Stomach smooth muscle (tissue), 2 donors: Measurements from ENCODE around the gene AKAP6.

Experiments
- H3K27ac ChIP-seq: one replicate; pipeline ENCODE4 v1.7.0; 2013; ENCODE audit warnings: mild to moderate bottlenecking, low read length, inconsistent platforms
- H3K27me3 ChIP-seq, 2 donors: one replicate each; pipeline ENCODE4 v1.7.0; 2013; ENCODE audit warnings: low read length in 2 of 2; ENCODE audit not compliant: insufficient read depth in 2 of 2, control insufficient read depth in 1 of 2
- H3K36me3 ChIP-seq, 2 donors: one replicate each; pipeline ENCODE4 v1.7.0; 2013; ENCODE audit warnings: low read length in 2 of 2; ENCODE audit not compliant: control insufficient read depth in 2 of 2, insufficient read depth in 2 of 2
- H3K4me1 ChIP-seq: one replicate; pipeline ENCODE4 v1.7.0; 2013; ENCODE audit warnings: low read length; ENCODE audit not compliant: control insufficient read depth, insufficient read depth
- H3K4me3 ChIP-seq, 2 donors: one replicate each; pipeline ENCODE4 v1.7.0; 2013; ENCODE audit warnings: low read length in 2 of 2
- H3K9ac ChIP-seq, 2 donors: one replicate each; pipeline ENCODE4 v1.7.0; 2013; ENCODE audit warnings: low read length in 2 of 2, mild to moderate bottlenecking in 1 of 2
- H3K9me3 ChIP-seq, 2 donors: one replicate each; pipeline ENCODE4 v1.7.0; 2013; ENCODE audit warnings: low read length in 2 of 2; ENCODE audit not compliant: control insufficient read depth in 2 of 2
- donor health status: healthy.
- donor health status: Pancreatic carcinoma.

The AKAP6 gene

DNA sequence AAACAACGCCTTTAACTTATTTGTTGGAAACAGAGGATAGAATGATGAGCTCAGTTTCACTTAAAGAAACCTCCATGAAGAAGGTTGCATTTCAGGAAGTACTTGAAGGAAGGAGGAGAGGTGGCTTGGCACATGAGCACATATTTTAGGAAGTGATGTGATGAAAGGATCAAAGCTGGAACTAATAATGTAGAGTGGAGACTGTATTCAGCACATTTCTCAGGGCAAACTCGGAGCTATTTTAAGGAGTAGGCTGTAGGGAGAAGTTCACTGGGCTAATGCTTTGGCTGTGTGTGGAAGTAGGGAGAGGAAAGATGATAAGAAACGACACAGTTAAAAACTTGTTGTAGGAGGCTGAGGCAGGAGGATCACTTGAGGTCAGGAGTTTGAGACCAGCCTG, 272.8 kb downstream of the AKAP6 start:
- Histone ChIP-seq H3K27ac (no peak overlapping the region), H3K9me3 (no peaks in the 10 kb centered on the region), H3K9ac (no peak overlapping the region), H3K27me3 (no peaks in the 10 kb centered on the region), H3K4me1 (peaks cover 9% of the 10 kb centered on the region), H3K4me3 (no peak overlapping the region), H3K36me3 (no peaks in the 10 kb centered on the region)

- Histone ChIP-seq H3K36me3 (no peaks in the 10 kb centered on the region), H3K9ac (no peak overlapping the region), H3K4me3 (no peak overlapping the region), H3K9me3 (no peaks in the 10 kb centered on the region), H3K27ac (no peak overlapping the region), H3K4me1 (peaks cover 9% of the 10 kb centered on the region), H3K27me3 (no peaks in the 10 kb centered on the region)
Observed at GRCh38 chr14:32602699-32603098, 273.6 kb downstream of the AKAP6 start.

DNA sequence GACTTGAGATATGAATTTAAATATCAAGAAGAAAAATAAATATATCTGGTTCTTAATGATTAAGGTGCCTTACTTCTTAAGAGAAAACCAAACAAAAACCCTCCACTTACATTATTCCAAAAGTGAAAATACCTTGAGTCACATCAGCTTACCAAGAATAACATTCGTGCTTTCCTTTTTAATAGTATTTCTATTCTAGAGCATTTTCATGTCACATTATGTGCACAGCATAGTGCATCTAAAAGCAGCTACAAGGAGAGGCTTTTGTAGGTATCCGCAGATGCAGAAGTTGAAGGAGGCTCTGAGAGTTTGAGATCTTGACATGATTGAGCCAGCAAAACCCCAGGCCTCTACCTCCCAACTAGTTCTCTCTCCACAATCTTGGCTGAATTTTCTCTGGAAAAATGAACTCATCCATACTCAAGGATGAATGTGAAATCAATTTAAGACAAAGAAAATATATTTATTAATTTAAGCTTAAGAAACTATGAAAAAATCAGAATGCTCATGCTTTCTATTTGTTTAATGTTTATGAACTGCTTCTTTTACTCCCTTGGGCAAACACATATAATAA, 275.0 kb downstream of the AKAP6 start:
- Histone ChIP-seq H3K4me1 (peaks cover 9% of the 10 kb centered on the region), H3K4me3 (no peak overlapping the region), H3K9ac (no peak overlapping the region), H3K27me3 (no peaks in the 10 kb centered on the region), H3K9me3 (no peaks in the 10 kb centered on the region), H3K27ac (no peak overlapping the region), H3K36me3 (no peaks in the 10 kb centered on the region)

GRCh38 chr14:32606301-32606700, 277.2 kb downstream of the AKAP6 start:
- Histone ChIP-seq H3K36me3 (no peaks in the 10 kb centered on the region), H3K27ac (no peak overlapping the region), H3K27me3 (no peaks in the 10 kb centered on the region), H3K9me3 (no peaks in the 10 kb centered on the region), H3K9ac (no peak overlapping the region), H3K4me3 (no peak overlapping the region), H3K4me1 (peaks cover 17% of the 10 kb centered on the region)

GRCh38 chr14:32607399-32607798, 278.3 kb downstream of the AKAP6 start:
- H3K9ac ChIP-seq = no peak overlapping the region
- H3K36me3 ChIP-seq = no peaks in the 10 kb centered on the region
- H3K9me3 ChIP-seq = no peaks in the 10 kb centered on the region
- no peak overlapping the region for H3K27ac ChIP-seq
- H3K4me1 ChIP-seq = peaks cover 8% of the 10 kb centered on the region
- H3K4me3 ChIP-seq = no peak overlapping the region
- no peaks in the 10 kb centered on the region for H3K27me3 ChIP-seq

GRCh38 chr14:32608857-32609256, 279.8 kb downstream of the AKAP6 start:
- H3K9ac ChIP-seq = no peak overlapping the region
- H3K36me3 ChIP-seq = no peaks in the 10 kb centered on the region
- H3K27ac ChIP-seq = no peak overlapping the region
- no peaks in the 10 kb centered on the region for H3K9me3 ChIP-seq
- no peaks in the 10 kb centered on the region for H3K27me3 ChIP-seq
- H3K4me3 ChIP-seq = no peak overlapping the region
- H3K4me1 ChIP-seq = peaks cover 8% of the 10 kb centered on the region

GRCh38 chr14:32609388-32609787, 280.3 kb downstream of the AKAP6 start:
- Histone ChIP-seq H3K4me1 (peaks cover 8% of the 10 kb centered on the region), H3K27me3 (no peaks in the 10 kb centered on the region), H3K9ac (no peak overlapping the region), H3K27ac (no peak overlapping the region), H3K36me3 (no peaks in the 10 kb centered on the region), H3K4me3 (no peak overlapping the region), H3K9me3 (no peaks in the 10 kb centered on the region)

DNA sequence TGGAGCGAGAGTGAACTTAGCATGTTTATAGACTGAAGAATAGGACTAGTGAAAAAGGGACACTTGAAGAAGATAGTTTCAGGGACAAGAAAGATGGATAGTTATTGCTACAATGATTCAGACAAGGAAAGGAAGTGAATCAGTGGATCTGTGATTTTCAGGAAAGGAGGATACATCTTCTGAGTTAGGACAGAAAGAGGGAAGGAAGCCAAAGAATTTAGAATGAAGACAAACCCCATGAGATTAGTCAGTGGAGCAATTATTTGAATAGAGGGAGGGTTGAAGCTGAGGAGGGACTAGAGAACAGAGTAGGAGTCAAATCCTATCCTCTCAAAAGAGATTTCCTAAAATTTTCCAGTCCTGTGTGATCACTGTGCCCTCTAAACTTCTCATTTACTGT, 282.7 kb downstream of the AKAP6 start:
- H3K27me3 ChIP-seq = no peaks in the 10 kb centered on the region
- no peak overlapping the region for H3K27ac ChIP-seq
- H3K9ac ChIP-seq = no peak overlapping the region
- no peak overlapping the region for H3K4me3 ChIP-seq
- peaks cover 0 to 3% of the 10 kb centered on the region in 2 donors for H3K9me3 ChIP-seq
- no peaks in the 10 kb centered on the region for H3K36me3 ChIP-seq
- peaks cover 8% of the 10 kb centered on the region for H3K4me1 ChIP-seq

GRCh38 chr14:32618991-32619390, 289.9 kb downstream of the AKAP6 start:
- Histone ChIP-seq H3K4me1 (no peaks in the 10 kb centered on the region), H3K9ac (no peak overlapping the region), H3K36me3 (peaks cover 0 to 4% of the 10 kb centered on the region in 2 donors), H3K4me3 (no peak overlapping the region), H3K27me3 (no peaks in the 10 kb centered on the region), H3K27ac (no peak overlapping the region), H3K9me3 (peaks cover 0 to 3% of the 10 kb centered on the region in 2 donors)

DNA sequence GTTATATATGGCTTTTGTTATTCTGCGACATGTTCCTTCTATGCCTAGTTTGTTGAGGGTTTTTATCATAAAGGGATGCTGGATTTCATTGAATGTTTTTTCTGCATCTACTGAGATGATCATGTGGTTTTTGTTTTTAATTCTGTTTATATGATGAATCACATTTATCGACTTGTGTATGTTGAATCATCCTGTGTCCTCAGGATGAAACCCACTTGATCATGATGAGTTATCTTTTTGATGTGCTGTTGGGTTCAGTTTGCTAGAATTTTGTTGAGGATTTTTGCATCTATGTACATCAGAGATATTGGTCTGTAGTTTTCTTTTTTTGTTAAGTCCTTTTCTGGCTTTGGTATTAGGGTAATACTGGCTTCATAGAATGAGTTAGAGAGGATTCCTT, 291.2 kb downstream of the AKAP6 start:
- Histone ChIP-seq H3K4me1 (no peaks in the 10 kb centered on the region), H3K27ac (no peak overlapping the region), H3K27me3 (no peaks in the 10 kb centered on the region), H3K9ac (no peak overlapping the region), H3K4me3 (no peak overlapping the region), H3K36me3 (peaks cover 0 to 4% of the 10 kb centered on the region in 2 donors), H3K9me3 (no peaks in the 10 kb centered on the region)

DNA sequence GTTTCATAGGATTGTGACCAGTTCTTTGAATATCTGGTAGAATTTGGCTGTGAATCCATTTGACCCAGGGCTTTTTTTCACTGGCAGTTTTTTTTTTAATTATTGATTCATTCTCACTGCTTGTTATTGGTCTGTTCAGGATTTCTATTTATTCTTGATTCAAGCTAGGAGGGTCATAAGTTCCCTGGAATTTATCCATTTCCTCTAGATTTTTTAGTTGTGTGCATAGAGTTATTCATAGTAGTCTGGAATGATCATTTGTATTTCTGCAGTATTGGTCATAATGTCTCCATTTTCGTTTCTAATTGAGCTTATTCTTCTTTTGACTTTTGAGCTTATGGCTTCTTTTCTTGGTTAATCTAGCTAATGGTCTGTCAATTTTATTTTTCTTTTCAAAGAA, 291.6 kb downstream of the AKAP6 start:
- Histone ChIP-seq H3K4me3 (no peak overlapping the region), H3K27ac (no peak overlapping the region), H3K4me1 (no peaks in the 10 kb centered on the region), H3K9ac (no peak overlapping the region), H3K27me3 (no peaks in the 10 kb centered on the region), H3K36me3 (peaks cover 0 to 4% of the 10 kb centered on the region in 2 donors), H3K9me3 (no peaks in the 10 kb centered on the region)
